Motor neuron (in vitro differentiated cells): ENCODE results near the gene KIF6. TPM values are rescaled to one million over a fixed set of nuclear protein-coding genes. Genes with fewer than 3 reads are reported as not detected.

Source experiments
- ATAC-seq, 8 experiments: fragments of 200-7000 bp; cut with Tn5 transposase; replicated peaks in 6 of 8; 2 replicates each; pipeline ENCODE4 v1.8.0; 2021; ENCODE audit warnings: mild to moderate bottlenecking in 8 of 8, moderate library complexity in 8 of 8
- H3K27ac ChIP-seq, 2 donors: fragments of 250-450 bp; sonication (Bioruptor Pico); 2 replicates each; pipeline ENCODE4 v1.9.0; 2021; ENCODE audit warnings: antibody characterized with exemption in 2 of 2, mild to moderate bottlenecking in 2 of 2, moderate library complexity in 1 of 2
- H3K4me1 ChIP-seq, 2 donors: fragments of 250-450 bp; sonication (Bioruptor Pico); replicated peaks in 1 of 2; 2 replicates each; pipeline ENCODE4 v1.6.1; 2021; ENCODE audit warnings: antibody characterized with exemption in 2 of 2, mild to moderate bottlenecking in 2 of 2, moderate library complexity in 1 of 2
- H3K4me3 ChIP-seq, 5 donors: fragments of 250-450 bp; sonication (Bioruptor Pico); 2 replicates each; pipeline ENCODE4 v1.9.0; 2021; ENCODE audit warnings: antibody characterized with exemption in 5 of 5, mild to moderate bottlenecking in 5 of 5, moderate library complexity in 4 of 5
- WGBS, 10 experiments: fragments of 450-650 bp; shearing (Covaris generic); methylation state at CpG; one replicate each; pipeline ENCODE4 v1.0.0; 2022; 5-methylcytosine and 5-hydroxymethylcytosine counted together
- in situ Hi-C, 9 experiments: fragments of 400-800 bp; cut with MboI; loops; one replicate each; pipeline ENCODE4 v1.15.0; 2021; ENCODE audit warnings: low sequenced_read_pairs in 9 of 9, low pct_unique_long_range_greater_than_20kb in 2 of 9; ENCODE audit not compliant: unreplicated experiment in 9 of 9
- total RNA-seq, 8 experiments: library from RNA; unstranded; fragments of 300-600 nt; gene quantifications; 2 replicates each; pipeline versions ENCODE4 v1.2.3 to v1.2.4, GENCODE V29; 2022

Gene KIF6
- total RNA-seq, 8 experiments from 2014 or later, result 1.0 to 2.8 (median 1.6) TPM

- in situ Hi-C loops, result loop anchor here in 2 of 9 experiments (10.0 to 25.0 kb wide), 2 partner anchors 509 to 512 kb away; no protein-coding TSS in a partner anchor
- Histone ChIP-seq H3K4me3 (no peak overlapping the region), H3K4me1 (peaks cover 5 to 10% of the 10 kb centered on the region in 2 donors), H3K27ac (no peak overlapping the region)
- ATAC-seq, result no peak
- WGBS, 10 experiments, result 48 to 100% (median 82%) methylated on average over 1 to 3 of the region's 3 CpGs; no CpG with 5 or more reads in 4 of the 10 experiments
These were observed 349.8 kb downstream of the KIF6 start for GRCh38 chr6:39375405-39375804.

GRCh38 chr6:39370390-39370789 is 354.8 kb downstream of the KIF6 start:
- WGBS, 10 experiments, result 50 to 100% (median 83%) methylated on average over 1 to 3 of the region's 3 CpGs; no CpG with 5 or more reads in 4 of the 10 experiments
- Histone ChIP-seq H3K27ac (no peak overlapping the region), H3K4me1 (peaks cover 5 to 7% of the 10 kb centered on the region in 2 donors), H3K4me3 (no peak overlapping the region)
- ATAC-seq, result peak in 1 of 8 experiments; percentile 29
- in situ Hi-C loops, result loop anchor here in 8 of 9 experiments (10.0 to 25.0 kb wide), 7 partner anchors 514 to 1692 kb away; partner anchors contain the start of genes APOBEC2 (in 3 of the 8), NFYA (in 3 of the 8), OARD1 (in 3 of the 8) and TSPO2 (in 1 of the 8)

- 0 to 89% (median 60%) methylated on average over 1 of the region's 1 CpG; no CpG with 5 or more reads in 3 of the 10 experiments for WGBS, 10 experiments
- H3K4me3 ChIP-seq, result no peak overlapping the region
- no peak overlapping the region for H3K27ac ChIP-seq
- ATAC-seq, result no peak
- in situ Hi-C loops, result loop anchor here in 8 of 9 experiments (10.0 to 25.0 kb wide), 7 partner anchors 515 to 1692 kb away; partner anchors contain the start of genes APOBEC2 (in 3 of the 8), NFYA (in 3 of the 8), OARD1 (in 3 of the 8) and TSPO2 (in 1 of the 8)
- peaks cover 6 to 7% of the 10 kb centered on the region in 2 donors for H3K4me1 ChIP-seq
These were observed 355.2 kb downstream of the KIF6 start for GRCh38 chr6:39369987-39370386.

- Histone ChIP-seq H3K4me1 (peaks cover 7 to 9% of the 10 kb centered on the region in 2 donors), H3K4me3 (no peak overlapping the region), H3K27ac (no peak overlapping the region)
- in situ Hi-C loops, result loop anchor here in 8 of 9 experiments (25.0 kb wide), 6 partner anchors 520 to 1695 kb away; partner anchors contain the start of genes APOBEC2 (in 3 of the 8), NFYA (in 3 of the 8), OARD1 (in 3 of the 8) and TSPO2 (in 1 of the 8)
- ATAC-seq, result no peak
- WGBS, 10 experiments, result 67 to 100% (median 86%) methylated on average over 1 to 3 of the region's 3 CpGs; no CpG with 5 or more reads in 3 of the 10 experiments
These were observed 357.5 kb downstream of the KIF6 start for GRCh38 chr6:39367700-39368099.

GRCh38 chr6:39366931-39367618 is 358.1 kb downstream of the KIF6 start:
- in situ Hi-C loops, result loop anchor here in 8 of 9 experiments (25.0 kb wide), 6 partner anchors 520 to 1695 kb away; partner anchors contain the start of genes APOBEC2 (in 3 of the 8), NFYA (in 3 of the 8), OARD1 (in 3 of the 8) and TSPO2 (in 1 of the 8)
- no peak overlapping the region for H3K4me3 ChIP-seq
- no peak overlapping the region for H3K27ac ChIP-seq
- peak in 1 of 8 experiments; percentile 22 for ATAC-seq
- peaks cover 11 to 13% of the 10 kb centered on the region in 2 donors for H3K4me1 ChIP-seq
- 38 to 78% (median 67%) methylated on average over 2 to 6 of the region's 9 CpGs; no CpG with 5 or more reads in 4 of the 10 experiments for WGBS, 10 experiments

GRCh38 chr6:39365281-39366074 is 359.7 kb downstream of the KIF6 start:
- Histone ChIP-seq H3K4me1 (peaks cover 12 to 13% of the 10 kb centered on the region in 2 donors), H3K4me3 (no peak overlapping the region), H3K27ac (no peak overlapping the region)
- ATAC-seq, result peak in 5 of 8 experiments; percentile 31 to 52 (median 49)
- WGBS, 10 experiments, result 0 to 86% (median 69%) methylated on average over 1 to 8 of the region's 13 CpGs; no CpG with 5 or more reads in 4 of the 10 experiments
- in situ Hi-C loops, result loop anchor here in 8 of 9 experiments (25.0 kb wide), 6 partner anchors 522 to 1697 kb away; partner anchors contain the start of genes APOBEC2 (in 3 of the 8), NFYA (in 3 of the 8), OARD1 (in 3 of the 8) and TSPO2 (in 1 of the 8)

- Histone ChIP-seq H3K4me3 (no peak overlapping the region), H3K4me1 (peaks cover 12 to 13% of the 10 kb centered on the region in 2 donors), H3K27ac (no peak overlapping the region)
- 79 to 100% (median 95%) methylated on average over 1 to 8 of the region's 8 CpGs; no CpG with 5 or more reads in 4 of the 10 experiments for WGBS, 10 experiments
- in situ Hi-C loops, result loop anchor here in 8 of 9 experiments (25.0 kb wide), 6 partner anchors 524 to 1699 kb away; partner anchors contain the start of genes APOBEC2 (in 3 of the 8), NFYA (in 3 of the 8), OARD1 (in 3 of the 8) and TSPO2 (in 1 of the 8)
- ATAC-seq, result no peak
These were observed 361.9 kb downstream of the KIF6 start for GRCh38 chr6:39363280-39363679.

GRCh38 chr6:39362487-39362865 is 362.7 kb downstream of the KIF6 start:
- Histone ChIP-seq H3K4me1 (peaks cover 12% of the 10 kb centered on the region in 2 donors), H3K4me3 (no peak overlapping the region), H3K27ac (peak overlapping the region in 1 of 2 donors; percentile 26)
- 0 to 100% (median 55%) methylated on average over 1 to 3 of the region's 3 CpGs; no CpG with 5 or more reads in 3 of the 10 experiments for WGBS, 10 experiments
- peak; percentile 22 to 74 (median 68) for ATAC-seq
- in situ Hi-C loops, result loop anchor here in 8 of 9 experiments (25.0 kb wide), 6 partner anchors 525 to 1700 kb away; partner anchors contain the start of genes APOBEC2 (in 3 of the 8), NFYA (in 3 of the 8), OARD1 (in 3 of the 8) and TSPO2 (in 1 of the 8)

GRCh38 chr6:39361657-39362486 is 363.3 kb downstream of the KIF6 start:
- peak overlapping the region in 1 of 2 donors; percentile 26 for H3K27ac ChIP-seq
- peak; percentile 85 to 97 (median 90) for ATAC-seq
- WGBS, 10 experiments, result 0 to 94% (median 20%) methylated on average over 2 to 15 of the region's 21 CpGs; no CpG with 5 or more reads in 2 of the 10 experiments
- in situ Hi-C loops, result loop anchor here in 8 of 9 experiments (25.0 kb wide), 6 partner anchors 525 to 1700 kb away; partner anchors contain the start of genes APOBEC2 (in 3 of the 8), NFYA (in 3 of the 8), OARD1 (in 3 of the 8) and TSPO2 (in 1 of the 8)
- no peak overlapping the region for H3K4me3 ChIP-seq
- peaks cover 6 to 8% of the 10 kb centered on the region in 2 donors for H3K4me1 ChIP-seq

GRCh38 chr6:39360378-39360777 is 364.8 kb downstream of the KIF6 start:
- WGBS, 10 experiments, result 69 to 100% (median 70%) methylated on average over 1 to 5 of the region's 9 CpGs; no CpG with 5 or more reads in 7 of the 10 experiments
- Histone ChIP-seq H3K4me3 (no peak overlapping the region), H3K27ac (no peak overlapping the region), H3K4me1 (peaks cover 4 to 8% of the 10 kb centered on the region in 2 donors)
- in situ Hi-C loops, result loop anchor here in 8 of 9 experiments (25.0 kb wide), 6 partner anchors 527 to 1702 kb away; partner anchors contain the start of genes APOBEC2 (in 3 of the 8), NFYA (in 3 of the 8), OARD1 (in 3 of the 8) and TSPO2 (in 1 of the 8)
- ATAC-seq, result no peak
